ENCODE measurements around the gene TTF2. TPM values are rescaled to one million over a fixed set of nuclear protein-coding genes. Genes with fewer than 3 reads are reported as not detected.

TTF2 gene
- total RNA-seq, 2 experiments from 2014 or later: 126 to 127 TPM

- Mint-ChIP-seq H3K4me3 (no peak overlapping the region), H3K36me3 (ENCODE audit: low read depth) (peaks cover 72% of the 10 kb centered on the region), H3K27ac (no peak overlapping the region), H3K9me3 (no peaks in the 10 kb centered on the region), H3K27me3 (no peaks in the 10 kb centered on the region), H3K4me1 (ENCODE audit: low read depth) (peaks cover 23% of the 10 kb centered on the region)
- intact Hi-C loops (cut with micrococcal nuclease): no loop called here
- ChIA-PET POLR2A (no interaction called here), CTCF (interaction anchor here (0.8 to 2.1 kb wide), 4 partner anchors 22 to 515 kb away, joined by 3 to 8 read pairs (median 5); no protein-coding TSS in a partner anchor)
- ATAC-seq (no peak), DNase-seq (no peak)
- TF ChIP-seq CTCF (IDR thresholded peaks at IDR 0.05): no peak
Measured at GRCh38 chr1:117089996-117090395, 29.9 kb downstream of the TTF2 start.

DNA sequence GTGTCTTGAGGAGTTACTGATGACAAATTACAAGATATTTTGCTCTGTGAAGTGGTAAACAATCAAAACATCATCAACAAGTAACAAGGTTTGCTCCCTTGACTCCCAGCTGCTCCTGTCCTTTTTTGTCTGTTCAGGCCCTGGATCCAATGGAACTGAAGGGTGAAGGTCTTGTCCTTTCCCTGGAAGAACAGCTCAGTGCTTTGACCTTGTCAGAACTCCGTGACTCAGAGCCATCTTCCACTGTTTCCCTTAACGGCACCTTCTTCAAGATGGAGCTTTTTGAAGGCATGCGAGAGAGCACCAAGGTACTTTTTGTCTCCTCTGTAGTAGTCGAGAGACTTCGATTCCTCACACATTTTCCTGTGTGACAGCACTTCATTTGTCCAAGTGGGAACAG lies 32.5 kb downstream of the TTF2 start:
- peaks cover 83% of the 10 kb centered on the region for H3K36me3 Mint-ChIP-seq (ENCODE audit: low read depth)
- no peaks in the 10 kb centered on the region for H3K9me3 Mint-ChIP-seq
- CTCF ChIA-PET: interaction anchor here (0.8 to 4.3 kb wide), 14 partner anchors 12 to 518 kb away, joined by 3 to 27 read pairs (median 6); partner anchors contain the start of gene TTF2
- intact Hi-C loops (cut with micrococcal nuclease): no loop called here
- H3K27ac Mint-ChIP-seq: no peak overlapping the region
- H3K4me1 Mint-ChIP-seq (ENCODE audit: low read depth): peaks cover 23% of the 10 kb centered on the region
- no peak for ATAC-seq
- no peaks in the 10 kb centered on the region for H3K27me3 Mint-ChIP-seq
- no peak overlapping the region for H3K4me3 Mint-ChIP-seq
- POLR2A ChIA-PET: interaction anchor here (0.6 to 2.9 kb wide), 7 partner anchors 9 to 167 kb away, joined by 3 to 12 read pairs (median 5); partner anchors contain the start of gene TTF2
- TF ChIP-seq CTCF (IDR thresholded peaks at IDR 0.05): no peak
- DNase-seq: no peak

GRCh38 chr1:117093091-117093534 lies 33.0 kb downstream of the TTF2 start:
- ChIA-PET POLR2A (interaction anchor here (0.6 to 2.9 kb wide), 8 partner anchors 9 to 331 kb away, joined by 3 to 12 read pairs (median 4); partner anchors contain the start of gene TTF2), CTCF (interaction anchor here (0.7 to 4.3 kb wide), 17 partner anchors 12 to 519 kb away, joined by 3 to 27 read pairs (median 4); partner anchors contain the start of gene TTF2)
- TF ChIP-seq CTCF (IDR thresholded peaks at IDR 0.05): no peak
- ATAC-seq (peak; percentile 46), DNase-seq (peak; percentile 32)
- intact Hi-C loops (cut with micrococcal nuclease): no loop called here
- Mint-ChIP-seq H3K36me3 (ENCODE audit: low read depth) (peaks cover 82% of the 10 kb centered on the region), H3K27me3 (no peaks in the 10 kb centered on the region), H3K4me3 (no peak overlapping the region), H3K4me1 (ENCODE audit: low read depth) (peaks cover 23% of the 10 kb centered on the region), H3K27ac (no peak overlapping the region), H3K9me3 (no peaks in the 10 kb centered on the region)

GRCh38 chr1:117093870-117094621 lies 33.9 kb downstream of the TTF2 start:
- intact Hi-C loops (cut with micrococcal nuclease): no loop called here
- peak overlapping the region; percentile 20 for H3K27ac Mint-ChIP-seq

More at GRCh38 chr1:117093870-117094621, 33.9 kb downstream of the TTF2 start:
- POLR2A ChIA-PET: interaction anchor here (0.7 to 2.9 kb wide), 8 partner anchors 9 to 332 kb away, joined by 3 to 12 read pairs (median 6); partner anchors contain the start of gene TTF2
- Mint-ChIP-seq H3K36me3 (ENCODE audit: low read depth) (peaks cover 81% of the 10 kb centered on the region), H3K4me1 (ENCODE audit: low read depth) (peaks cover 23% of the 10 kb centered on the region), H3K9me3 (no peaks in the 10 kb centered on the region), H3K4me3 (no peak overlapping the region), H3K27me3 (no peaks in the 10 kb centered on the region)
- CTCF ChIA-PET: interaction anchor here (0.7 to 4.3 kb wide), 17 partner anchors 13 to 955 kb away, joined by 3 to 27 read pairs (median 4); partner anchors contain the start of gene TTF2
- ATAC-seq (peak; percentile 99), DNase-seq (peak; percentile 63)
- peak; percentile 56 for TF ChIP-seq CTCF (IDR thresholded peaks at IDR 0.05)
